Non-pigmented ciliary epithelial cell (primary cell): ENCODE measurements around the gene ZNF471.

Source experiments
- DNase-seq: peaks from one replicate; pipeline ENCODE4 v3.0.0-alpha.2; 2010; ENCODE audit warnings: low read depth

The ZNF471 gene

DNA sequence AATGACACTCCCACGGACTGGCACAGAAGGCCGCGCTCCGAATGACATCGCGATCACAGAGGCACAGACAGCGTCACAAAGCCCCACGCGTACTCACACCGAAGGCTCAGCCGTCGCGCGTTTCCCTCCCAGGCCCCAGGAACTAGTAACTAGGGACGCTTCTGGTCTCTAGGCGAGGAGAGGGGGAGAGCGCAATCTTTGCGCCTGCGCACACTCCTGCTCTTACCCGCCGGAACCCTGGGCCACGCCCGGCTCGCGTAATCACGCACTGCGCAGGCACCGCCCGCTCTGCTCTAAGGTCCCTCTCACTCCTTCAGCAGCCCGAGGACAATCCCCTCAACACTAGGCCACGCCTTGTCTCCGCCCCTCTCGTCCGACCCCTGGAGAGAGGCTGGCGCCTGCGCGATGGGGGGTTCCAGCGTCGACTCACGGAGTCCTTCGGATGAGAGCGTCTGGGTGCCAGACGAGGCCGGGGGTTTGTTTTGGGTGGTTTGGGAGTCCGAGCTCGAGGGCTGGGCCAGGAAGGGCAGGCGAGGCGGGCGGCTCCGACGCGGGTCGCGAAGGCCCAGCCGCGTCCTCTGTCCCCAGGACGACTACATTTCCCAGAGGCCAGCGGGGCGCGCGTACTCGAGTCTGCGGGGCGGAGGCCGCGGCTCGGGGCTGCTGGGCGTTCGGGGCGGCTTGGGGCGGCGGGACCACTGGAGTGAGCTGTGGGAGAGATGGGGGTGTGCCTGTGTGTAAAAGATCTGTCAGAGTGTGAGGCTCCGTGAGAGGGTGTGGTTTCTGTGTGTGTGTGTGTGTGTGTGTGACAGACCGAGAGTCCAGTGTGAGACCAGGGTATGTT lies at the start of gene ZNF471:
ZNF471 (plus strand) TSS at position 410 of the 844 bp plus-strand sequence. CDS start 3,717 bp downstream, outside the sequence.
- DNase-seq: peak; percentile 95

DNA sequence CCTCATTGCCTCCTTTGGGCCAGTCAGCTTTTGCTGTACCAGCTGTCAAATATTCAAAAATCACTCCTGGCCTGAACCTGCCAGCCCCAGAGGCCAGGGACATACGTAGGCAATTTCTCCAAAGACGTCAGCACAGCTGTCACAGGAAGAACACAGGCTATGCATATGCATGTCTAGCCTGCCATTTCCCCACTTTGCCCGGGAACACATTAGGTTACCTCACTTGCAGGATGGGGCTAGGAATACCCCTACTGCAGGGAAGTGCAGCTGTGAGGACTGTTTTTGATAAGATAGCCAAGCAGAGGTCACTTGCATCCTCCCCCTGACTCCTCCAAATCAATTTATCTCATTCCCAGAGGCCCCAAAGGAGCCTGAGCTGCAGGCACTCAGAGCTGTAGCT lies 33.3 kb upstream of the ZNF471 start:
- DNase-seq: no peak

DNA sequence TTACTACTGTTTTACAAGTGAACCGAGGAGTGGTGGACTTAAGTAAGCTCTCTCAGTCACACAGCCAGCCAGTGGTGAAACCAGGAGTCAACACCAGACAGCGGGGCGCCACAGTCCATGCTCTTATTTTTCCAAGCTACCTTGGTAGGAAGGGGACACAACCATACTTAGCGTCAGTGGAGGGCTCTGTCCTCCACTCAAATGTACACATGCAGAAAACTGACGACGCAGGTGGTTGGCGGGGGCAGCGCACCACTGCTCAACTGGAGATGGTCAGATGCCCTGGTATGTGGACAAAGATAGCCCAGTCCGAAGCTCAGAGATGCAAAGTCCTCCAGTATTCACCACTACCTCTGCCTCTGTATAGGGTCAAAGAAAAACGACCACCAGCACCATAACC lies 31.6 kb upstream of the ZNF471 start:
- no peak for DNase-seq

DNA sequence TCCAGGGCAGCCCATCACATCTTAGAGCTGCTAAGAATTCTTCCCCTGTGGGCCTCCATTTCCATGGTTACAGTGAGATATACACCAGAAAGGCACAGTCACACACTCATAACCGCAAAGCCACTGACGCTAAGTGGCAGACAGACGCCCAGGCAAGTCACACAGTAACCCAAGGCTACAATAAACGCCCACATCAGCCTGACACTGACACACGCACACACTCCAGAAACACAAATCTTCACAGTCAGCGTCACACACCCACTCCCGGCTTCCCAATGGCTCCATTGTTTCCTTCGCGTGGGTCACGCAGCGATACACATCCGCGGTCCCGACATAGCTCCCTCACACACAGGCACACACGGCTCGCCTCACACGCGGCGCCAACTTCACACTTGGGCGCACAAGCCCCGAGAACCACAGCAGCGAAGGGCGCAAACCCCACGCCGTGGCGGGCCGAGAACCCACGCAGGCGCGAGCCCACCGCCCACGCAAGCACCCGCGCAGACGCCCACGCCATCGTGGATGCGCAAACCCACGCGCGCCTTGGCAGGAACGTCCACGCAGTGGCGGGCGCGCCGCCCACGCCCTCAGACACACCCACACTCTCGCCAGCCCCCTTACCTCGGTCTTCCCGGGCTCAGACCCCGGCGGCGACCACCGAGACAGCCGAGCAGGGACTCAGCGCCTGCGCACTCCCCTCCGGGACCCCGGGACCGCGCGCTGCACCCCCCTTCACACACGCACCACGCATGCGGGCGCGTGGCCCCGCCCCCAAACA lies 30.8 kb upstream of the ZNF471 start, which contains the start of gene ZNF667:
ZNF667 (minus strand) TSS at position 695 of the 778 bp plus-strand sequence. CDS start 14,975 bp downstream, outside the sequence.
- DNase-seq: peak; percentile 23

DNA sequence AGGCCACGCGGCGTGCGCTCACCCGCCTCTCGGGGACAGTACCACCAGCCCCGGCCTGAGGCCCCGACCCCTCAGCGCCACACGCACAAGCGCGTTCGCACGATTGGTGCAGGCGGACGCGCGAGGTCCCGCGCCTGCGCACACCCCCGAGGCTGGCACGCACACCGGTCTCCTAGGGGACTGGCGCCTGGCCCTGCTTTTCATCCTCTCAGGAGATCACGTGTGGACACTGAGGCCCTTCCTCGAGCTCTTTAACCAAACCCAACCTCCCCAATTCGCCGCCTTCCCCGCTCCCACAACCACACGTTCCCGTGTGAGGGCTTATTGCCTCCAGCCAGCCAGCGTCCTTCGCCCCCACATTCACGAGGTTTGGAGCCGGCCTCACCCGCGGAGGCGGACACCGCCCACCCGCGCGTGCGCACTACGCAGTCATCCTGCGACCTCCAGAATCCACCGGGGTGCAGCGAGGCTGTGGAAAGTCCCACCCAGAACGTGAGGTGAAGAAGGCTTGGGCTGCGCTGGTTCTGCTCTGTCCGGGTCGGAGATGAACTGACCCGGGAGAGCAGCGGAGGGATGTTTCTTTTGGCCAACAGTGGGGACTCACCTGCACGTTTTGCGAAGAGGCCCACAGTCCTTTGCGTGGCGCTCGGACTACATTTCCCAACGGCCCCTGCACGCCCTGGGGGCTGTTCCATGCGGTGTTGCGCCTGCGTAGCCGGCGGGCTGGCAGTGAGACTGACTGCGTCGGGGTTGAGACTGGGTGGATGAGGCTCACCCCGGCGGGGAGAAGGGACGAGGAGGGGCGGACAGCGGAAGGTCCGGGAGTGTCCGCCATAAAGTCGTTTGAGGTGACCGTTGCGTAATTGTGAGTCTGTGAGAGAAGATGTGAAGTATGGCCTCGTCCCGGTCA lies 30.0 kb upstream of the ZNF471 start:
- peak; percentile 72 for DNase-seq

DNA sequence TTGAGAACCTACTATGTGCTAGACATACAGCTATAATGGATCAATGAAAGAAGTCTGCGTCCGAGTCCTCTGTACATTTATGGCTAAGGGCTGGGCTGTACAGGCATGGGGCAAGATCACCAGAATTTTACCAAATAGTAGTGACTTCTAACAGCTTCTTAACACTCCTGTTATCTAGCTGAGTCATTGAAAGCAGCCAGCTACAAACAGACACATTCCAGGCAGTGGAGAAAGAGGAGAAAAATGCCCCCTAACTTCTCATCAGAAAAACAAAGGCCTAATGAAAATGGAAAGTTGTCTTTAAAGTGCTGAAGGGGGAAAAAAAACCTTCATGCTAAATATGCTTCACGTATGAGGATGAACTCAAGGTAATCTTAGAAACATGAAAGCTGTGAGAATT lies 16.3 kb upstream of the ZNF471 start:
- DNase-seq: no peak

DNA sequence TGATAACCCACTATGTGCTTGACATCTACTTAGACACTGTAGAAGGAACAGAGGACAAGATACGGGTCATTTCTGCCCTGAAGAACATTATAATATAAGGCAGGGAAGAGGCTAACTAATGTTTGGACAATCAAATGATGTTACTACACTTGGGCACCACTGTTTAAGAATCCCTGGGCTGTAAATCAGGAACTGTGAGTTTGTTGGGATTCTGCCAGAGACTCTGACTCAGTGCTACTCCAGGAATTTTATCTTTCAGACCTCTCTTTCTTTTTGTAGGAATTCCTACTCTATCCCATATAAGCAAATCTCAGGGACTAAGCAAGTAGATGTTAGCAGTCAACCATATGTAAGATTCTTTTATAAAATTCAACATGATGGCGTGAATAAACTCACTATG lies 3.1 kb upstream of the ZNF471 start:
- peak; percentile 34 for DNase-seq

DNA sequence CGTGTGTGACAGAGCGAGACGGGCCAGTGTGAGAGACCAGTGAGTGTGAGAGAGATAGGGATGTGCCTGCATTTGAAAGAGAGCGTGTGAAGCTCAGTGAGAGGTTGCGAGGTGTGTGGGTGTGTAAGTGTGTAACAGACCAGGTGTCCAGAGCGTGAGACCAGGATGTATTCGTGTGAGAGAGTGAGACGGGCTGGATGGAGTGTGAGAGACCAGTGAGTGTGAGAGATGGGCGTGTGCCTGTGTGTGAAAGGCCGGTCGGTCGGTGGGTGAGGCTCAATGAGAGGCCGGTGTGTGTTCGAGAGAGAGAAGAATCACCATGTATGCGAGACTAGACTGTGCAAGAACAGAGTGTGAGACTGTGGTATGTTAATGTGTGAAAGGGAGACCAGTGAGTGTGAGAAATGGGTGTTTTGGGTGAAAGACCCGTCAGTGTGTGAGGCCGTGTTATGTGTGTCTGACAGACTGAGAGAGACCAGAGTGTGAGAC lies 679 bp downstream of the ZNF471 start:
- no peak for DNase-seq

DNA sequence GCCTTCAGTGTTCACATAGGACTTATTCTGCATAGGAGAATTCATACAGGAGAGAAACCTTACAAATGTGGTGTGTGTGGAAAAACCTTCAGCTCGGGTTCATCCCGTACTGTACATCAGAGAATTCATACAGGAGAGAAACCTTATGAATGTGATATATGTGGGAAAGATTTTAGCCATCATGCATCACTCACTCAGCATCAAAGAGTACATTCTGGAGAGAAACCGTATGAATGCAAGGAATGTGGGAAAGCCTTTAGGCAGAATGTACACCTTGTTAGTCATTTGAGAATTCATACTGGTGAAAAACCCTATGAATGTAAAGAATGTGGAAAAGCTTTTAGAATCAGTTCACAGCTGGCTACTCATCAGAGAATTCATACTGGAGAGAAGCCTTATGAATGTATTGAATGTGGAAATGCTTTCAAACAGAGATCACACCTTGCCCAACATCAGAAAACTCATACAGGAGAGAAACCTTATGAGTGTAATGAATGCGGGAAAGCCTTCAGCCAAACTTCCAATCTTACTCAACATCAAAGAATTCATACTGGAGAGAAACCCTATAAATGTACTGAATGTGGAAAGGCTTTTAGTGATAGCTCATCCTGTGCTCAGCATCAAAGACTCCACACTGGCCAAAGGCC lies 17.7 kb downstream of the ZNF471 start:
- no peak for DNase-seq

DNA sequence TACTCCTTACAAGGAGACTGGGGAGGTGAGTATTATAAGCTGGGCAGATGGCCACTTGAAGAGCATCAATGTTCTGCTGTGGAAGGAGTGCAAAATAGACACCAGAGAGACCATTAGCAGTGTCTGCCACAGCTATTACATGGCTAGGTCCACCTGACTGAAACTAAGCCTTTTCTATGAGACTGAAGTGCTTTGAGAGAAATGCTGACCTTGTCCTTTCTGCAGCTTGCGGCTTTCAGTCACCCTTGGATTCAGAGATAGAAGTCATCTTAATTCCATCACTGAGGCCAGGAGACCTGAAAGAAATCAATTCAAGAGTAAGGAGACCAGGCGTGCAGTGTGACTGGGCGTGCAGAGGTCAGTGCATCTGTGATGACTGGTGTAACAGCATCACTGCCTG lies 29.8 kb downstream of the ZNF471 start:
- DNase-seq: no peak

DNA sequence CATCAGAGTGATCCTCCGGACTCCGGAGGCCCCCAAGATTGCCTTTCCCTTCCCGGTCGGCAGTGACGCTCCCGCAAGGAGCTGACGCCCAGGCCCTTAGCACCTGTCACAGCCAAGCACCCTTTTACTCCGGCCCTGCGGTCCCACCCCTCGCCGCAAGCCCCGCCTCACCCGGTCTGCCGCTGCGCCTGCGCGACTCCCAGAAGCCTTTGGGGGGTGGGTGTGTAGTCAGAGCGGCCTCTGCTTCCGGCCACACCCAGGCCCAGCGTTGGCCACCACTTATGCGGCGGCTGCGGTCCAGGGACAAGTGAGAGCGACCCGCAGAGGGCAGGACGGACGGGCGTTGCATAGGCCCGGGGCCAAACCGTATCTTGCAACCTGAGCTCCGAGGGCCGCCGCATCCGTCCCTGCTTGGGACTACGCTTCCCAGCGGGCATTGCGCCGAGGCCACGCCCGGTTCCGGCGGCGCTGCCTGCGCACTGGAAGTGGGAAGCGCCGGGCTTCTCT lies 30.7 kb downstream of the ZNF471 start:
- DNase-seq: peak; percentile 52

DNA sequence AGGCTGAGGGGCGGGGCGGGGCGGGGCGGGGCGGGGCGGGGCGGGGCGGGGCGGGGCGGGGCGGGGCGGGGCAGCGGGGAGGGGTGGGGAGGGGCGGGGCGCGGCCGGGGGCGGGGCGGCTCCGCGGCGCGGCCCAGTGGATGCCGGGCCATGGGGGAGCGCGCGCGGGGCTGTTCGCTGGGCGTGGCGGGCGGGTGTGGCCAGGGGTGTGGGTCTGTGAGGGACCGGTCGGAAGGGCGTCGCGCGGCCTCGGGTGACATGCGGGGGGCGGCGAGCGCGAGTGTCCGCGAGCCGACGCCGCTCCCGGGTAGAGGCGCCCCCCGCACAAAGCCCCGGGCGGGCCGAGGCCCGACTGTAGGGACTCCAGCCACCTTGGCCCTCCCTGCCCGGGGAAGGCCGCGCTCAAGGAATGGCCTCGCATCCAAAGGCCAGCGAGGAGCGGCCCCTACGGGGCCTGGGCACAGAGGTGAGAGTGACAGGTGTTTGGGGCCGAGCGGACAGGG lies 31.2 kb downstream of the ZNF471 start, which contains the start of gene ZFP28:
ZFP28 (plus strand) TSS at position 188 of the 503 bp plus-strand sequence; CDS start at position 259, 71 bp downstream.
- DNase-seq: no peak

DNA sequence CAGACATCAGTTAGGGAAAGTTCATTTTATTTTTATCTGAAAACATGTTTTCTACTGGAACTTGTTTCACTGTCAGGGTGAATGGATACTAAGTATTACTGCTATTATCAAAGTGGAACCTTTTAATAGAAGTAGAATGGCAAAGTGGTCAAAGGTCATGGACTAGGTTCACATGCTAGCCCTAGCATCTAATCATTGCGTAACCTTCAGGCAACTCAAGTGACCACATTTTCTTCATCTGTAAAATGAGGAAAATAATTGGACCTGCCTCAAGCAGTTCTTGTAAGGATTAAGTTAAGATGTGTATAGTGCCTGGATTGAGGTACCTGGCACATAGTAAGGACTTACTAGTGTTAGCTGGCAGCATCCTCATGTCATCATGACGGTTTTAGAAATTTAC lies 36.1 kb downstream of the ZNF471 start:
- no peak for DNase-seq

DNA sequence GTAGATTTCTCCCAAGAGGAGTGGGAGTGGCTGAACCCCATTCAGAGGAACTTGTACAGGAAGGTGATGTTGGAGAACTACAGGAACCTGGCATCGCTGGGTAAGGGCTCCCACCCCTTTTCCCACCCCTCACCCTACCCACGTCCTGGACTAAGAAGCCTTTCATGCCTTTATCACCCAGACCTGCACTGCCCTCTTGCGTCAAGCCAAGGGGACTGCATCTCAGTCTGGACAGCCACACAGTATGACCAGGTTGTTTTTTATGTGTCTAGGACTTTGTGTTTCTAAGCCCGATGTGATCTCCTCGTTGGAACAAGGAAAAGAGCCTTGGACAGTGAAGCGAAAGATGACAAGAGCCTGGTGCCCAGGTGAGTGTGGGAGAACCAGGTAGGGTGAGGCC lies 39.9 kb downstream of the ZNF471 start:
- DNase-seq: no peak

DNA sequence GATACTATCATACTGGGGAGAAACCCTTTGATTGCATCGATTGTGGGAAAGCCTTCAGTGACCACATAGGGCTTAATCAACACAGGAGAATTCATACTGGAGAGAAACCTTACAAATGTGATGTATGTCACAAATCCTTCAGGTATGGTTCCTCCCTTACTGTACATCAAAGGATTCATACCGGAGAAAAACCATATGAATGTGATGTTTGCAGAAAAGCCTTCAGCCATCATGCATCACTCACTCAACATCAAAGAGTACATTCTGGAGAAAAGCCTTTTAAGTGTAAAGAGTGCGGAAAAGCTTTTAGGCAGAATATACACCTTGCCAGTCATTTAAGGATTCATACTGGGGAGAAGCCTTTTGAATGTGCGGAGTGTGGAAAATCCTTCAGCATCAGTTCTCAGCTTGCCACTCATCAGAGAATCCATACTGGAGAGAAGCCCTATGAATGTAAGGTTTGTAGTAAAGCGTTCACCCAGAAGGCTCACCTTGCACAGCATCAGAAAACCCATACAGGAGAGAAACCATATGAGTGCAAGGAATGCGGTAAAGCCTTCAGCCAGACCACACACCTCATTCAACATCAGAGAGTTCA lies 46.7 kb downstream of the ZNF471 start:
- no peak for DNase-seq

DNA sequence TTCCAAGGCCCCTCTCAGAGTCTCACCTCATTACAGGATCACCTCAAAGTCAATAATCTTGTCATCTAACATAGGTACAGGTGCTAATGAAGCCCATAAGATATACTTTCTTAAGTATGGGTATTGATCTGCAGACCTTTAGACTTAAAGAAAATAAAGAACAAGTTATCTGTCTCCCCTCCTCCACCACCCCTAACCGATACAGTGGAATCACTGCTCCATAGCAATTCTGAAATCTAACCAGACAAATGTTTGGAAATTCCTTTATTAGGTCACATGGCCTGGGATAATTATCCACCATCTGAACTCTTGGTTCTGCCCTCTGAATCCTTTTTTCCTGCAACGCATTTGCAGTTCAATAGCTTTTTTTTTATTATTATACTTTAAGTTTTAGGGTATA lies 55.1 kb downstream of the ZNF471 start:
- no peak for DNase-seq

DNA sequence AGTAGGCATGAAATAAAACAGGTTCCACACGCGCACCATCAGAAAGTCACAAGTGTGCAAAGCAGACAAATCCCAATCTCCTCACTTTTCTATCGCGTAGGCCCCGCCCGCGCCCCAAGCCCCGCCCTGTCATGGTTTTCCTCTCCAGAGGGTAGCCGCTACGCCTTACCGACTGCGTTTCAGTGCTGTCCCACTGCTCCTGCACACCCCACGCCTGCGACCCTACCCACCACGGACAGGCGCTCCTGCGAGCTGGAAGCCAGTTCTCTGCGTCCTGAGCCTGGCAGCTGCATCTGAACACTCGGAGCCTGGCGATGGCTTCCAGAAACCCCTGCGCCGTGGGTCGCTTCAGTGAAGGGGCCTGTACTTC lies 59.2 kb downstream of the ZNF471 start:
- DNase-seq: peak; percentile 0

DNA sequence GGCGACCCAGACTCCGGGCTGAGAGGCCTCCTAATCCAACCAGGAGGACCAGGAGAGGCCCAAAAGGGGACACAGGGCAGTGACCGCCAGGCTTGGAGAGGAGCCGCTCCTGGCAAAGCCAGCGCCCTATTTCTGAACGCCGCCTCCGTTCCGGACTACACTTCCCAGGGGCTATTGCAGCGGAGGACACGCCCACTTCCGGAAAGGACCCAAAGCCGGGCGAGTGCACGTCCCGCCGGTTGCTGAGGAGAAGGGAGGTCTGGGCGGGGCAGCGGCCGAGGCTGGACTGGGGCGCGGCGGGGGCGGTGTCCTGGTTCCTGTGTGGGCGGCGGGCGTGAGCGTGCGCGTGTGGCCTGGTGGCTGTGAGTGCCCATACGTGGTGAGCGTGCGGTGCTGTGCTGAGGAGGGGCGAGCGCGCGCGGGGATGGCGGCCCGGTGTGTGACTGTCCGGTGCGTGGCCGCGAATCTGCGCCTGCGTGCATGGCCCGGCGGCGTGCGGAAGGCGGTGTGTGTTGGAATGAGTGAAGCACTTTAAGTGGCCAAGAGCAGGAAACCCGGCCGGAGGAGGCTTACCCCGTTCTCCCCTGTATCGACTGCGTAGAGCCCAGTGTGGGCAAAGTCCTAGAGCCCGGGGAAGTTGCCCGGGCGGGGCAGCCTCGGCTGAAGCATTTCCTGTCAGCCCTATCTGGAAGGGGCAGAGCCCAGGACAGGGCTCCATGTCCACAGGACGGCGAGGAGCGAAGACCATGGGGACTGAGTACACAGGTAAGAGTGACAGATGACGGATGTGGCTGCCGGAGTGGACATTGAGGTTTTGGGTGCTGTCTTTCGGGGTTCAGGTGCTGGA lies 59.8 kb downstream of the ZNF471 start, which contains the start of gene ZNF470:
ZNF470 (plus strand) TSS at position 195 of the 847 bp plus-strand sequence. CDS start 2,844 bp downstream, outside the sequence.
- peak; percentile 55 for DNase-seq

DNA sequence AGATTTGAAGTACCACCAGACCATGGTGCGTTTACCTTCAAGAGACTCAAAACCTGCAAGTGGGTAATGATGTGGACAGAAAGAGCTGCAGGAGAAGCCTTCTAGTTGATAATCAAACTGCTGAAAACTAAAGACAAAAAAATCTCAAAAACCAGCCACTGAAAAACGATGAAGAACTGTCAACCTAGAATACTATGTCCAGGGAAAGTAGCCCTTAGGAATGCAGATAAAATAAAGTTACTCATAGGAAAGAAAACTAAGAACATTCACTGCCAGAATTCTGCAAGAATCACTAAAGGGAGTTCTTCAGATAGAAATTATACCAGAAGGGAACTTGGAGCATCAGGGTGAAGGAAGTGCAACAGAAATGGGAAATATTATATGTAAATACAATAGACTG lies 64.9 kb downstream of the ZNF471 start:
- DNase-seq: no peak
